Activated T-cell treated with anti-CD3 and anti-CD28 coated beads, Interleukin-2, amount 50 U/mL, for 48 hours (primary cell): ENCODE measurements around the gene GGTLC2.

Experiments
- DNase-seq, 2 experiments: peaks; one replicate each; pipeline ENCODE4 v3.0.0-alpha.2; 2020

GGTLC2 gene

DNA sequence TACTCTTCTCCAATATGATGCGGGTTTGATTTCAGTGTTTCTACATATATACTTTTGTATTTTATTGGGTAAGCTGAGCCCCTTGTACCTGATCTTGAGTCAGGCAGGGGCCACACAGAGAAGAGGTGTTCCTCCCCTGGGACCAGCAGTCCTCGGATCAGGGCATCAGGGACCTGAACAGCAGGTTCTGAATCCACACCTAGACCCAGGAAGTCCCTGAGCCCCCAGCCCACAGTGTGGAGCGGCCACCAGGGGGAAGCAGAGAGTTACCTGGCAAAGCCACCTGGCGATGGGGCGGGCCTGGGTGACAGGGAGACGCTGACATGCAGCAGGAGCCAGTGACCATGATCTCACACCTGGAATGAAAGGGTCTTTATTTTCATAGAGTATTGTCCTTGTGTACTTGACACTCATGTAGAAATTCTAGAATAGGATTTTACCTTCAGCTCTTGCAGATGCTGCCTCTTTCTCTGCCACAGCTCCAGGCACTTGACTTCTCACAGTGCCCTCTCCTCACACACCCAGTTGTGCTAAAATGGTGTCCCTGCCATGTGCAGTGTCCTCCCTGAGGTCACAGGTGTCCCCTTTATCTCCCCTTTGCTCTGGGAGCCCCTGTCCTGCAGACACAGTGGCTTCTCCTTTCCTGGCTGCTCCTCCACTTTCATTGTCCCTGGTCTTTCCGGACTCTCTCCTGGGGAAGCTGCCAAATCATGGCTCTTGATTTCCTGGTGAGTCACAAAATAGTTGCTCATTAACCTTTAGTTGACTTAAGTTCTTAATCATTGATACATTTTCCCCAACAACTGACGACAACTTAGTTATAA is 48.5 kb downstream of the GGTLC2 start:
- peak; percentile 78 to 79 for DNase-seq

DNA sequence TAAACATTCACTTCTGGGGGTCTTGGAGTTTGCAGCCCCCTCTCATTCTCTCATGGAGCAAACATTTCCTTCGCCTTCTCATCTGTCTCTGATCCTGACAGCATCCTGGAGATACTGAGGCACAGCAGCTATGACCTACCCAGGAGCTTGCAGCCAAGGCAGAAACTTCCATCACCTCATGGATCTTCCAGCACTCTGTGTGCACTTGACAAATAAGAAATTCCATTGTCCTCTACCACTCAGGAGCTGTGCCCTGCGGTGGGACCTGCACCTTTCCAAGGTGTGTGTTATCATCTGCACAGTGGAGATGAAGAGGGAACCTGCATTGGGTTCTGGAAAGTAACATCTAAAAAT is 49.1 kb downstream of the GGTLC2 start:
- DNase-seq, result no peak

DNA sequence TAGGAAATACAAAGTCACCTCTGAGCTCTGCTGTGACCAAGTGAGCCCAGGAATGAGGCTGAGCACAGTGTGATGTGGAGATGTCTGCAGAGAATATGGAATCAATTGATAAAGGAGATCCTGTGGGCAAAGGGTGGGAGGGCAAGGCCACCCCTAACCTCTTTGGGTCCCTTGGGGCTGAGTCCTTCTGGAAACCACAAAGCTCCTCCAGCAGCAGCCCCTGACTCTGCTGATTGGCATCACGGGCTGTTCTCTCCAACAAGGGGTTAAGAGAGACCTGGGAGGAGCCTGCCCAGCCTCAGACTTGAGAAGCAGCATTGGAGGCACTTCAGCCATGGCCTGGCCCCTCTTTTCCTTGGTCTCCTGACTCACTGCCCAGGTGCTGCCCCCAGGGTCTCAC is 49.7 kb downstream of the GGTLC2 start:
- no peak for DNase-seq

DNA sequence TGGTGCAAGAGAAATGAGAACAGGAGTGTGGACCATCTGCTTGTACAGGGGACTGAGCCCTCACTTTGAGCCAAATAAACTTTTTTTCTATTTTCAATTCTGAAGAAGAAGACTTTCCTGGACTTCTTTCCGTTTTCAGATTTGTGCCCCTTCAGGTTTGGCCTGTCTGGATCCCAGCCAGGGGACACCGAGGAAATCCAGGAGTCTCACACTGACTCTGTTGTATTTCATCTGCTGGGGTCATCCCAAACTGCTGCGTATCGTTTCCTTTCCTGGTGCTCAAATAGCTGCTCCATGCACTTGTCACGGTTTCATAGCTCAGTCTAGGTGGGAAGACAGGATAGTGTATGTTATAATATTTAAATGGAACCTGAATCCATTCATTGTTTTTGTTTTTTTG is 51.7 kb downstream of the GGTLC2 start:
- DNase-seq, result no peak
